Activated CD8-positive, alpha-beta T cell treated with anti-CD3 and anti-CD28 coated beads for 36 hours (primary cell): ENCODE results near the gene CYFIP2. TPM values are rescaled to one million over a fixed set of nuclear protein-coding genes. Genes with fewer than 3 reads are reported as not detected.

Experiments
- ATAC-seq: fragments of 200-7000 bp; cut with Tn5 transposase; one replicate; pipeline ENCODE4 v1.10.0; 2021; ENCODE audit warnings: mild to moderate bottlenecking, moderate library complexity
- CTCF ChIA-PET: fragments of 350-600 bp; sonication (Branson Sonifier 250); formaldehyde crosslinking; loops from one replicate; lab custom pipeline; 2021; ENCODE audit warnings: antibody characterized with exemption; lab: Charles Lee
- POLR2A ChIA-PET: fragments of 350-600 bp; sonication (Branson Sonifier 250); formaldehyde crosslinking; loops from one replicate; lab custom pipeline; 2021; ENCODE audit warnings: antibody characterized with exemption; lab: Charles Lee
- DNase-seq: peaks from one replicate; pipeline ENCODE4 v3.0.0-alpha.2; 2020
- H3K27ac Mint-ChIP-seq: one replicate; pipeline ENCODE4 v1.8.0; 2021; ENCODE audit warnings: mild to moderate bottlenecking, mixed read lengths
- H3K27me3 Mint-ChIP-seq: one replicate; pipeline ENCODE4 v1.8.0; 2021; ENCODE audit warnings: mixed read lengths
- H3K36me3 Mint-ChIP-seq: one replicate; pipeline ENCODE4 v1.8.0; 2021; ENCODE audit warnings: low read depth, mixed read lengths
- H3K4me1 Mint-ChIP-seq: one replicate; pipeline ENCODE4 v1.8.0; 2021; ENCODE audit warnings: low read depth, mixed read lengths
- H3K4me3 Mint-ChIP-seq: one replicate; pipeline ENCODE4 v1.8.0; 2021; ENCODE audit warnings: mild to moderate bottlenecking, moderate library complexity, mixed read lengths
- H3K9me3 Mint-ChIP-seq: one replicate; pipeline ENCODE4 v1.8.0; 2021; ENCODE audit warnings: mixed read lengths
- intact Hi-C: fragments of 100-400 bp; cut with micrococcal nuclease; formaldehyde crosslinking; loops from one replicate; pipeline ENCODE4 v1.10.0; 2022
- total RNA-seq, 2 experiments: library from RNA; stranded (reverse); gene quantifications; one replicate each; pipeline ENCODE4 v1.2.3, GENCODE V29; 2021
- TF ChIP-seq, protein P1 (sequence below): fragments of 200-600 bp; IDR thresholded peaks from one replicate; pipeline ENCODE4 v1.8.0; 2022; ENCODE audit warnings: antibody characterized with exemption, mild to moderate bottlenecking

The CYFIP2 gene
- total RNA-seq, 2 experiments from 2014 or later = 350 to 351 TPM

DNA sequence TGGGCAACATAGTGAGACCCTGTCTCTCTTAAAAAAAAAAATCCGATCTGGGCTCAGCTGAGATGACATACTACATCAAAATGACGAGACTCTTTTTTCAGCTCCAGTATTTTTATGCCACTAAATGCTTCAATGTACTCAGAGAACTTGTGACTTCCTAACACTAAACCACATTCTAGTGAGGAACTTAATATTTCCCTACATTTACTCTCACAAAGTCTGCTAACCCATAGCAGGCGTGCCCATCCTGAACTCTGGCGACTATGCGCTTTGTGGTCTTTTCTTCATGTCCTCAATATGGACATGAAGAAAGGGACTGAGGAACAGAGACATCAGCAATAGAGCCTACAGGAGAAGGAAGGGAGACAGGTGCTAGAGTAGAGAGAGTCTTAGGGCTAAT lies 44.0 kb upstream of the CYFIP2 start:
- TF ChIP-seq, protein P1, sequence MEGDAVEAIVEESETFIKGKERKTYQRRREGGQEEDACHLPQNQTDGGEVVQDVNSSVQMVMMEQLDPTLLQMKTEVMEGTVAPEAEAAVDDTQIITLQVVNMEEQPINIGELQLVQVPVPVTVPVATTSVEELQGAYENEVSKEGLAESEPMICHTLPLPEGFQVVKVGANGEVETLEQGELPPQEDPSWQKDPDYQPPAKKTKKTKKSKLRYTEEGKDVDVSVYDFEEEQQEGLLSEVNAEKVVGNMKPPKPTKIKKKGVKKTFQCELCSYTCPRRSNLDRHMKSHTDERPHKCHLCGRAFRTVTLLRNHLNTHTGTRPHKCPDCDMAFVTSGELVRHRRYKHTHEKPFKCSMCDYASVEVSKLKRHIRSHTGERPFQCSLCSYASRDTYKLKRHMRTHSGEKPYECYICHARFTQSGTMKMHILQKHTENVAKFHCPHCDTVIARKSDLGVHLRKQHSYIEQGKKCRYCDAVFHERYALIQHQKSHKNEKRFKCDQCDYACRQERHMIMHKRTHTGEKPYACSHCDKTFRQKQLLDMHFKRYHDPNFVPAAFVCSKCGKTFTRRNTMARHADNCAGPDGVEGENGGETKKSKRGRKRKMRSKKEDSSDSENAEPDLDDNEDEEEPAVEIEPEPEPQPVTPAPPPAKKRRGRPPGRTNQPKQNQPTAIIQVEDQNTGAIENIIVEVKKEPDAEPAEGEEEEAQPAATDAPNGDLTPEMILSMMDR = no peak

DNA sequence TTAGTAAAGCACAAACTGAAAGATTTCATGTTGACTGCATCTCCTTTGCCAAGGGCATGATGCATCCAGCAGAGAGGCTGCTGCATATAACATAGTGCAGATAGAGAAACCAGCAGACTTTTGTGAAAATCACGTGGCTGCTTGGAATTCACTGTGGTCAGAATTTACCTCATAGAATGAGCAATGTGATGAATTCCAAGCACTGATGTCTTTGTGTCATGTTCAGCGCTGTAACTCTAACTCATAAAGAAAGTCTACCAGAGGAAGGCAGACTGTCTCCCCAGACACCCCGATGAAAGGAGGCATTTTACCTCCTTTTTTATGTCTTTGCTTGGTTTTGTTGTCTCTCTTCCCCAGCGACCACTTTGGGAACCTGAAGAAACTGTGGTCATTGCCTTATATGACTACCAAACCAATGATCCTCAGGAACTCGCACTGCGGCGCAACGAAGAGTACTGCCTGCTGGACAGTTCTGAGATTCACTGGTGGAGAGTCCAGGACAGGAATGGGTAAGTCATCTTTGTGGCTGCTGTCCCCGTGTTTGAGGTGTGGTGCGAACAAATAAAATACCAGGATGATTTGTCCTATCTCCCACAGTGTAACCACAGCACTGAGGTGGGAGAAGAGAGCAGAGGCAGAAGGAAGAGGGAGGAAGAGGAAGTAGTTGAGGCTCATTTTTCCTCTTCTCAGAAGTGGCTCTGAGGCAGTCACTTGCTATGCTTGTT lies 43.3 kb upstream of the CYFIP2 start:
- peaks cover 76% of the 10 kb centered on the region for H3K4me1 Mint-ChIP-seq
- H3K9me3 Mint-ChIP-seq = peaks cover 4% of the 10 kb centered on the region
- intact Hi-C loops = loop anchor here (1.0 to 5.0 kb wide), 3 partner anchors 9 to 50 kb away; no protein-coding TSS in a partner anchor
- H3K27me3 Mint-ChIP-seq = no peaks in the 10 kb centered on the region
- DNase-seq (peak; percentile 88), ATAC-seq (peak; percentile 67)
- H3K36me3 Mint-ChIP-seq = peaks cover 93% of the 10 kb centered on the region
- TF ChIP-seq, protein P1 = no peak
- H3K4me3 Mint-ChIP-seq = peak overlapping the region; percentile 69
- ChIA-PET CTCF (interaction anchor here (1.1 to 1.6 kb wide), 5 partner anchors 8 to 90 kb away, joined by 3 to 8 read pairs (median 4); no protein-coding TSS in a partner anchor), POLR2A (interaction anchor here (1.0 to 55.7 kb wide), 5 partner anchors 20 to 45 kb away, joined by 4 to 1980 read pairs (median 5); partner anchors contain the start of genes GARIN3 and ITK)
- H3K27ac Mint-ChIP-seq = peak overlapping the region; percentile 93

More for the DNA sequence above, 44.0 kb upstream of the CYFIP2 start:
- POLR2A ChIA-PET = interaction anchor here (0.6 to 55.7 kb wide), 9 partner anchors 11 to 122 kb away, joined by 3 to 1980 read pairs (median 4); partner anchors contain the start of genes GARIN3, ITK and MED7
- Mint-ChIP-seq H3K27ac (peak overlapping the region; percentile 93), H3K4me1 (peaks cover 79% of the 10 kb centered on the region), H3K27me3 (no peaks in the 10 kb centered on the region), H3K36me3 (peaks cover 93% of the 10 kb centered on the region), H3K9me3 (peaks cover 4% of the 10 kb centered on the region), H3K4me3 (peak overlapping the region; percentile 69)
- intact Hi-C loops = loop anchor here (1.0 to 5.0 kb wide), 3 partner anchors 9 to 50 kb away; no protein-coding TSS in a partner anchor
- CTCF ChIA-PET = interaction anchor here (0.9 to 1.6 kb wide), 6 partner anchors 8 to 79 kb away, joined by 3 to 9 read pairs (median 4); partner anchors contain the start of gene MED7
- DNase-seq (no peak), ATAC-seq (no peak)

DNA sequence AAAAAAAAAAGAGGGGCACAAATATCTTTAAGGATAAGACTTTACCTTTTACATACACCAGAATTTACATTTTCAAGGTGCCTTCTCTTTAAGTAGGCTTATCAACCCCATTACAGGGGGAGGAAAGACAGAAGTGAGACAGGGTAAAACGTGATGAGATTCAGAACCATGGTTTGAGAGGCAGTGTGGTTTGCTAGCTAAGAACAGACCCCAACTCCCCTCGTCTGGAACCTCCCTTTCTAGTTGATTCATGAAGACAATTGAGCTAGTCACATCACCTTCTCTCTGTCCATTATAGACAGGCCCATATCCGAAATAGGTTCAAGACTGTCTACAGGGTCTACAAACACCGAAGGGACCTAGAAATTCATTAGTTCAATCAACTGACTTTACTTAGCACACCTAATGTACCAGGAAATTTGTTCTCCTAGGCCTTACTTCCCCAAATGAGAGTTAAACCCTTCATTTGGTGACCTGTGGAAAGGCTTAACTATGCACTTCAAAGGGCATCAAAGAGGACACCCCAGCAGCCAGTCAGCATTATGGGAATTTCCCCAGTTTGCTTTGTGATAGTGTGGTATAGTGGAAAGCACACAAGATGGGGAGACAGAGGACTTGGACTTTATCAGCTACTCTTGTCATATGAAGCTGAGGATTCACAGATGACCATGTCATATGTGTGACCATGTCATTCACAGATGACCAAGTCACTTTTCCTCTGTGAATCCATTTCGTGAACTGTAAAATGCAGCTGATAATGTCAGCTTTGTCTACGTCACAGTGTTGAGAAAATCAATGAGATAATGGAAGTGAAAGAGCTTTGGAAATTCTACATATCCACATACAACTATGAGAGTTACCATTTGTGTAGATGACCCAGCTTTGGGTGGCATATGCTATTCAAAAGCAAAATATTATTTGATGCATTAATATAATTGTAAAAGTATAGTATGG lies 40.2 kb upstream of the CYFIP2 start:
- H3K36me3 Mint-ChIP-seq = peaks cover 82% of the 10 kb centered on the region
- peak overlapping the region; percentile 89 for H3K27ac Mint-ChIP-seq
- POLR2A ChIA-PET = interaction anchor here (0.9 to 55.7 kb wide), 14 partner anchors 9 to 77 kb away, joined by 3 to 1980 read pairs (median 5); partner anchors contain the start of genes CYFIP2, GARIN3 and ITK
- intact Hi-C loops = no loop called here
- peak overlapping the region; percentile 69 for H3K4me3 Mint-ChIP-seq
- peaks cover 62% of the 10 kb centered on the region for H3K4me1 Mint-ChIP-seq
- ATAC-seq = peak; percentile 20
- no peaks in the 10 kb centered on the region for H3K27me3 Mint-ChIP-seq
- DNase-seq = no peak
- CTCF ChIA-PET = interaction anchor here (0.7 to 2.1 kb wide), 14 partner anchors 8 to 103 kb away, joined by 3 to 18 read pairs (median 4); partner anchors contain the start of gene MED7
- TF ChIP-seq, protein P1 = no peak
- H3K9me3 Mint-ChIP-seq = peaks cover 4% of the 10 kb centered on the region

DNA sequence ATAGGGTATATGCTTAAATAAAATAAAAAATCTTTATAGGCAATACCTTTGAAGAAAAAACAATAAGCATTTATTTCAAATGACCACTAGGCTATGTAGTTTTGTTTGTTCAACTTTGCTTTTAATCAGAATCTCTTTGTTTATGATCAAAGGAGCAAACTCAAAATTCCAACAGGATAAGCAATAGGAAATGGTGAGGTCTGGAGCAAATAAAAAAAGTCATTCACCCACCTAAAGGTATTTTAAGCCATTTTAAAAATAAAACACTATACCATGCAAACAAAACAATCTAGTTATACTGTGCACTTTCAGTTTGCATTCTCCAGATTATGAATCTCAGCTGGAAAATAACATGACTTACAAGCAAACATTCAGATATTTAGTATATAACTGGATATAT lies 35.3 kb upstream of the CYFIP2 start:
- H3K27me3 Mint-ChIP-seq = no peaks in the 10 kb centered on the region
- DNase-seq (no peak), ATAC-seq (no peak)
- no peak overlapping the region for H3K4me3 Mint-ChIP-seq
- H3K9me3 Mint-ChIP-seq = peaks cover 4% of the 10 kb centered on the region
- peak overlapping the region; percentile 21 for H3K27ac Mint-ChIP-seq
- POLR2A ChIA-PET = interaction anchor here (0.9 to 2.6 kb wide), 8 partner anchors 9 to 65 kb away, joined by 3 to 15 read pairs (median 4); no protein-coding TSS in a partner anchor
- TF ChIP-seq, protein P1 = peak; percentile 17
- CTCF ChIA-PET = interaction anchor here (0.9 to 1.2 kb wide), 2 partner anchors 9 to 22 kb away, joined by 3 to 4 read pairs; no protein-coding TSS in a partner anchor
- intact Hi-C loops = no loop called here
- H3K4me1 Mint-ChIP-seq = peaks cover 69% of the 10 kb centered on the region
- peaks cover 83% of the 10 kb centered on the region for H3K36me3 Mint-ChIP-seq
